ENCODE measurements around the gene ZNF467.

The ZNF467 gene

GRCh38 chr7:149733924-149734790 lies 39.2 kb downstream of the ZNF467 start:
- Histone ChIP-seq H3K27me3 (ENCODE audit: insufficient read depth, poor library complexity, severe bottlenecking) (no peaks in the 10 kb centered on the region), H3K27ac (replicated peaks) (no peak overlapping the region), H3K4me3 (replicated peaks; ENCODE audit: insufficient read depth, low read length) (no peak overlapping the region)
- no peak for DNase-seq (ENCODE audit: low read depth in 1 of 2, low spot score in 1 of 2)
- no peak for TF ChIP-seq SPI1 (IDR thresholded peaks at IDR 0.05; ENCODE audit: borderline replicate concordance, low read depth)
- TF ChIP-seq GABPA (IDR thresholded peaks at IDR 0.05; ENCODE audit: low read depth) = no peak
- TF ChIP-seq CTCF (IDR thresholded peaks at IDR 0.05; ENCODE audit: insufficient read depth, low read length) = no peak
- TF ChIP-seq POLR2AphosphoS5 (IDR thresholded peaks at IDR 0.05; ENCODE audit: low read depth) = no peak
- TF ChIP-seq, protein P1, sequence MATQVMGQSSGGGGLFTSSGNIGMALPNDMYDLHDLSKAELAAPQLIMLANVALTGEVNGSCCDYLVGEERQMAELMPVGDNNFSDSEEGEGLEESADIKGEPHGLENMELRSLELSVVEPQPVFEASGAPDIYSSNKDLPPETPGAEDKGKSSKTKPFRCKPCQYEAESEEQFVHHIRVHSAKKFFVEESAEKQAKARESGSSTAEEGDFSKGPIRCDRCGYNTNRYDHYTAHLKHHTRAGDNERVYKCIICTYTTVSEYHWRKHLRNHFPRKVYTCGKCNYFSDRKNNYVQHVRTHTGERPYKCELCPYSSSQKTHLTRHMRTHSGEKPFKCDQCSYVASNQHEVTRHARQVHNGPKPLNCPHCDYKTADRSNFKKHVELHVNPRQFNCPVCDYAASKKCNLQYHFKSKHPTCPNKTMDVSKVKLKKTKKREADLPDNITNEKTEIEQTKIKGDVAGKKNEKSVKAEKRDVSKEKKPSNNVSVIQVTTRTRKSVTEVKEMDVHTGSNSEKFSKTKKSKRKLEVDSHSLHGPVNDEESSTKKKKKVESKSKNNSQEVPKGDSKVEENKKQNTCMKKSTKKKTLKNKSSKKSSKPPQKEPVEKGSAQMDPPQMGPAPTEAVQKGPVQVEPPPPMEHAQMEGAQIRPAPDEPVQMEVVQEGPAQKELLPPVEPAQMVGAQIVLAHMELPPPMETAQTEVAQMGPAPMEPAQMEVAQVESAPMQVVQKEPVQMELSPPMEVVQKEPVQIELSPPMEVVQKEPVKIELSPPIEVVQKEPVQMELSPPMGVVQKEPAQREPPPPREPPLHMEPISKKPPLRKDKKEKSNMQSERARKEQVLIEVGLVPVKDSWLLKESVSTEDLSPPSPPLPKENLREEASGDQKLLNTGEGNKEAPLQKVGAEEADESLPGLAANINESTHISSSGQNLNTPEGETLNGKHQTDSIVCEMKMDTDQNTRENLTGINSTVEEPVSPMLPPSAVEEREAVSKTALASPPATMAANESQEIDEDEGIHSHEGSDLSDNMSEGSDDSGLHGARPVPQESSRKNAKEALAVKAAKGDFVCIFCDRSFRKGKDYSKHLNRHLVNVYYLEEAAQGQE (IDR thresholded peaks at IDR 0.05; ENCODE audit: insufficient replicate concordance, low read depth) = no peak

DNA sequence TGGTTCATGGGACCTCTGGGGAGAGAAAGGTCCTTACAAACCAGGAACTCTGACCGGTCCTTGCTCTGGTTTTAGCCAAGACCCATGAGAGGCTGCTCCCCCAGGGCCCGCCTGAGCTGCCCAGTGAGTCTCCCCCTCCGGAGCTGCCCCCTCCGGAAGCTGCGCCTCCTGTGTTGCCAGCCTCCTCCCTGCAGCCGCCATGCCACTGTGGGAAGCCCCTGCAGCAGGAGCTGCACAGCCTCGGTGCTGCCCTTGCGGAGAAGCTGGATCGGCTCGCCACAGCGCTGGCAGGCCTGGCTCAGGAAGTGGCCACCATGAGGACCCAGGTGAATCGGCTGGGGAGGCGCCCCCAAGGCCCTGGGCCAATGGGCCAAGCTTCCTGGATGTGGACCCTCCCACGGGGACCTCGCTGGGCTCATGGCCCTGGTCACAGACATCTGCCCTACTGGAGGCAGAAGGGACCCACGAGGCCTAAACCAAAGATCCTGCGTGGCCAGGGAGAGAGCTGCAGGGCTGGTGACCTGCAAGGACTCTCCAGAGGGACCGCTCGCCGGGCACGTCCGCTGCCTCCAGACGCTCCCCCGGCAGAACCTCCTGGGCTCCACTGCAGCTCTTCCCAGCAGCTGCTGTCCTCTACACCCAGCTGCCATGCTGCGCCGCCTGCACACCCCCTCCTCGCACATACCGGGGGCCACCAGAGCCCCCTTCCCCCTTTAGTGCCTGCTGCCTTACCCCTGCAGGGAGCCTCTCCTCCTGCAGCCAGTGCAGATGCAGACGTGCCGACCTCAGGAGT lies 40.1 kb downstream of the ZNF467 start:
- H3K27ac ChIP-seq (replicated peaks) = no peak overlapping the region
- TF ChIP-seq SPI1 (IDR thresholded peaks at IDR 0.05; ENCODE audit: borderline replicate concordance, low read depth) = no peak
- no peaks in the 10 kb centered on the region for H3K27me3 ChIP-seq (ENCODE audit: insufficient read depth, poor library complexity, severe bottlenecking)
- DNase-seq (ENCODE audit: low read depth in 1 of 2, low spot score in 1 of 2) = no peak
- no peak overlapping the region for H3K4me3 ChIP-seq (replicated peaks; ENCODE audit: insufficient read depth, low read length)

- H3K27ac ChIP-seq (replicated peaks) = no peak overlapping the region
- TF ChIP-seq SPI1 (IDR thresholded peaks at IDR 0.05; ENCODE audit: borderline replicate concordance, low read depth) (peak; percentile 19; the same call in 1 of the 2 replicates), POLR2AphosphoS5 (IDR thresholded peaks at IDR 0.05; ENCODE audit: low read depth) (no peak)
- TF ChIP-seq, protein P1 (IDR thresholded peaks at IDR 0.05; ENCODE audit: insufficient replicate concordance, low read depth) = no peak
- DNase-seq (ENCODE audit: low read depth in 1 of 2, low spot score in 1 of 2) = no peak
- H3K4me3 ChIP-seq (replicated peaks; ENCODE audit: insufficient read depth, low read length) = no peak overlapping the region
- H3K27me3 ChIP-seq (ENCODE audit: insufficient read depth, poor library complexity, severe bottlenecking) = no peaks in the 10 kb centered on the region
Measured at GRCh38 chr7:149732611-149733010, 40.8 kb downstream of the ZNF467 start.

DNA sequence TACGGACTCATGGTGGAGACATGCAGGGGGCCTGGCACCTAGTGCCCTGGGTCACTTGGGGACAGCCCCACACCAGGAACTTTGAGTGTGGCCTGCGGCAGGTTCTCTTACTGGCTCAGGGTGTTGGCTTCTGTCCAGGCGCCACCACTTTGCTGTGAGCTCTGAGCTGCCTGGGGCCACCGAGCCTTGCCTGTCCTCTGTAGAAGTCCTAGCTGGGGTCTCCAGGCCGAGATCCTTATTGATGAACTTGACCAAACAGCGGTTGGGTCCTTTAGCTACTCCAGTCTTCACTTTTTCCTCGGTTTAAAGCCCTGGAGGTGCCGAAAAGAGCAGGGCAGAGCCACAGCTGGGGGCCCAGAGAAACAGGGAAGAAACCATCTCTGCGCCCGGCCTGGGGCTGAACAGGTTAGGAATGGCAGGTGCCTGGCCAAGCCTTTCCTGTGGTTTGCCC lies 41.3 kb downstream of the ZNF467 start:
- H3K27me3 ChIP-seq (ENCODE audit: insufficient read depth, poor library complexity, severe bottlenecking) = no peaks in the 10 kb centered on the region
- H3K4me3 ChIP-seq (replicated peaks; ENCODE audit: insufficient read depth, low read length) = no peak overlapping the region
- TF ChIP-seq, protein P1 (IDR thresholded peaks at IDR 0.05; ENCODE audit: insufficient replicate concordance, low read depth) = no peak
- TF ChIP-seq SPI1 (IDR thresholded peaks at IDR 0.05; ENCODE audit: borderline replicate concordance, low read depth) (no peak), CTCF (IDR thresholded peaks at IDR 0.05; ENCODE audit: insufficient read depth, low read length) (no peak)
- DNase-seq (ENCODE audit: low read depth in 1 of 2, low spot score in 1 of 2) = peak in 1 of 2 experiments; percentile 47
- H3K27ac ChIP-seq (replicated peaks) = 0 out of 2 replicates have a peak overlapping the region, but pooled peaks have one; percentile 1
